SK-N-SH (cell line): ENCODE results near the gene RBBP5. TPM values are rescaled to one million over a fixed set of nuclear protein-coding genes. Genes with fewer than 3 reads are reported as not detected.

Source experiments
- CTCF ChIA-PET: fragments of 300-600, 350-600 bp; formaldehyde crosslinking; extraction: SDS; loops from one replicate; lab custom pipeline; 2021; lab: Yijun Ruan, JAX
- POLR2A ChIA-PET: fragments of 350-600 bp; sonication (Branson Sonifier 250); formaldehyde crosslinking; extraction: SDS; loops from one replicate; lab custom pipeline; 2020; ENCODE audit warnings: antibody characterized with exemption, inconsistent platforms; lab: Yijun Ruan, JAX
- DNase-seq: peaks from one replicate; pipeline ENCODE4 v3.0.0; 2012
- H2AFZ ChIP-seq: fragments of 200-600 bp; sonication (generic); 2 replicates; pipeline ENCODE4 v1.8.1; 2016; ENCODE audit warnings: antibody characterized with exemption, mild to moderate bottlenecking, low read depth
- H3F3A ChIP-seq: fragments of 200-600 bp; sonication (generic); replicated peaks from 2 replicates; pipeline ENCODE3; 2016; ENCODE audit warnings: antibody characterized with exemption, mild to moderate bottlenecking; ENCODE audit not compliant: insufficient read depth
- H3K27ac ChIP-seq, 2 experiments: fragments of 200-500 bp in 1 of 2; fragments of 200-600 bp in 1 of 2; sonication (Bioruptor generic) in 1 of 2; sonication (generic), shearing (Covaris generic) in 1 of 2; 2 replicates each; pipeline versions ENCODE4 v1.5.1 to v1.6.1; 2014 to 2016; ENCODE audit warnings: low read depth in 2 of 2, inconsistent platforms in 1 of 2, low read length in 1 of 2, mild to moderate bottlenecking in 1 of 2, mixed read lengths in 1 of 2
- H3K27me3 ChIP-seq: fragments of 200-600 bp; sonication (generic), shearing (Covaris generic); 2 replicates; pipeline ENCODE4 v1.6.1; 2016; ENCODE audit warnings: mixed run types; ENCODE audit not compliant: insufficient read depth
- H3K36me3 ChIP-seq, 2 experiments: fragments of 200-500 bp in 1 of 2; fragments of 200-600 bp in 1 of 2; sonication (Bioruptor generic) in 1 of 2; sonication (generic) in 1 of 2; replicated peaks in 1 of 2; 2 replicates each; pipeline versions ENCODE3 to v1.5.1; 2014 to 2016; ENCODE audit warnings: low read length in 1 of 2, mild to moderate bottlenecking in 1 of 2; ENCODE audit not compliant: insufficient read depth in 2 of 2, control insufficient read depth in 1 of 2
- H3K4me1 ChIP-seq, 2 experiments: fragments of 200-500 bp in 1 of 2; fragments of 200-600 bp in 1 of 2; sonication (Bioruptor generic) in 1 of 2; sonication (generic), shearing (Covaris generic) in 1 of 2; 2 replicates each; pipeline versions ENCODE4 v1.5.1 to v1.6.1; 2014 to 2016; ENCODE audit warnings: low read depth in 1 of 2, low read length in 1 of 2, mixed run types in 1 of 2; ENCODE audit not compliant: insufficient read depth in 2 of 2, control insufficient read depth in 1 of 2
- H3K4me2 ChIP-seq: fragments of 200-600 bp; sonication (generic), shearing (Covaris generic); 2 replicates; pipeline ENCODE4 v1.6.1; 2017; ENCODE audit warnings: mixed run types
- H3K4me3 ChIP-seq, 2 experiments: fragments of 200-500 bp in 1 of 2; fragments of 200-600 bp in 1 of 2; sonication (Bioruptor generic) in 1 of 2; sonication (generic), shearing (Covaris generic) in 1 of 2; 2 replicates each; pipeline versions ENCODE4 v1.5.1 to v1.8.1; 2014 to 2016; ENCODE audit warnings: low read depth in 2 of 2, inconsistent platforms in 1 of 2, low read length in 1 of 2, mild to moderate bottlenecking in 1 of 2, mixed read lengths in 1 of 2, moderate library complexity in 1 of 2
- H3K79me2 ChIP-seq: fragments of 200-600 bp; sonication (generic); 2 replicates; pipeline ENCODE4 v1.8.1; 2017; ENCODE audit warnings: mild to moderate bottlenecking; ENCODE audit not compliant: insufficient read depth
- H3K9ac ChIP-seq: fragments of 200-600 bp; sonication (generic); 2 replicates; pipeline ENCODE4 v1.6.1; 2017; ENCODE audit warnings: mixed run types
- H3K9me2 ChIP-seq: fragments of 200-600 bp; sonication (generic); 2 replicates; pipeline ENCODE4 v1.6.1; 2017; ENCODE audit warnings: mixed run types
- H3K9me3 ChIP-seq: fragments of 200-600 bp; sonication (generic); 2 replicates; pipeline ENCODE4 v1.6.1; 2017; ENCODE audit warnings: mixed run types, mild to moderate bottlenecking, moderate library complexity
- H4K20me1 ChIP-seq: fragments of 200-600 bp; sonication (generic); 2 replicates; pipeline ENCODE4 v1.6.1; 2017; ENCODE audit warnings: mild to moderate bottlenecking, mixed run types; ENCODE audit not compliant: insufficient read depth
- CHD2 ChIP-seq: fragments of 150-350 bp; IDR thresholded peaks from 2 replicates; pipeline ENCODE4 v1.6.1; 2018; ENCODE audit warnings: low read length; ENCODE audit not compliant: partially characterized antibody
- FOSL2 ChIP-seq: IDR thresholded peaks from 2 replicates; pipeline ENCODE4 v1.4.0; 2012; ENCODE audit warnings: low read depth, mild to moderate bottlenecking, moderate library complexity, borderline replicate concordance
- RAD21 ChIP-seq: IDR thresholded peaks from 2 replicates; pipeline ENCODE4 v1.6.1; 2012; ENCODE audit warnings: mild to moderate bottlenecking, low read length
- SIN3A ChIP-seq: IDR thresholded peaks from 2 replicates; pipeline ENCODE4 v1.6.1; 2012; ENCODE audit warnings: low read depth, mild to moderate bottlenecking, low read length, moderate library complexity, borderline replicate concordance
- SMC3 ChIP-seq: IDR thresholded peaks from 2 replicates; pipeline ENCODE4 v1.6.1; 2012; ENCODE audit warnings: low read depth, low read length, improper control_type of control experiment
- TAF1 ChIP-seq: IDR thresholded peaks from 2 replicates; pipeline ENCODE4 v1.6.1; 2012; ENCODE audit warnings: low read depth, mild to moderate bottlenecking, low read length, moderate library complexity, borderline replicate concordance
- TCF12 ChIP-seq: IDR thresholded peaks from 2 replicates; pipeline ENCODE4 v1.4.0; 2012
- WGBS: methylation state at CpG from one replicate; pipeline ENCODE4 v1.1.6; 2017; ENCODE audit warnings: low lambda C conversion rate; 5-methylcytosine and 5-hydroxymethylcytosine counted together
- polyA plus RNA-seq, 3 experiments: library from polyadenylated mRNA; depleted of rRNA; stranded (reverse); fragments of >200 nt; gene quantifications; 2 replicates each; pipeline ENCODE4 v1.2.3, GENCODE V29; 2012
- TF ChIP-seq, protein P1 (sequence below): IDR thresholded peaks from 2 replicates; pipeline ENCODE4 v1.4.0; 2012; ENCODE audit warnings: low read depth, borderline replicate concordance
- TF ChIP-seq, protein P2 (sequence below): fragments of 150-350 bp; IDR thresholded peaks from 2 replicates; pipeline ENCODE4 v1.6.1; 2017; ENCODE audit warnings: antibody characterized with exemption, low read length, low read depth, borderline replicate concordance
- TF ChIP-seq, protein P3 (sequence below): IDR thresholded peaks from 2 replicates; pipeline ENCODE4 v1.4.0; 2012; ENCODE audit warnings: low read depth
- TF ChIP-seq, protein P4 (sequence below): IDR thresholded peaks from 2 replicates; pipeline ENCODE4 v1.4.0; 2012; ENCODE audit warnings: low read depth, borderline replicate concordance

Gene RBBP5
- polyA plus RNA-seq, 1 of the 3 experiments (the other 2 are of a cell fraction) = 5.7 TPM

DNA sequence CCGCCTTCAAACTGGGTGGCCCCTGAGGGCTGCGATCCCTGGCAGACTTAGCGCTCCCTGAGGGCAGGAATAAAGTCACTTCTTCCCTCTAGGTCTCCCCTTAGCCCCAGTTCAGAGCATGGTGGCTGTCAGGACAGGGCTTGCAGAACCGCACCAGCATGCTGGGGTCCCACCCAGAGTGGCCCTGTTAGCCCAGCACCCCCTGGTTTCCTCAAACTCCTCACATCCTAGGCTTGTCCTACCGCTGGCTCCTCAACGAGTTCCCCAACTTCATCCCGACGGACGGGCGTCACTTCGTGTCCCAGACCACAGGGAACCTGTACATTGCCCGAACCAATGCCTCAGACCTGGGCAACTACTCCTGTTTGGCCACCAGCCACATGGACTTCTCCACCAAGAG lies 62.9 kb downstream of the RBBP5 start (continued):
- TF ChIP-seq, protein P1, sequence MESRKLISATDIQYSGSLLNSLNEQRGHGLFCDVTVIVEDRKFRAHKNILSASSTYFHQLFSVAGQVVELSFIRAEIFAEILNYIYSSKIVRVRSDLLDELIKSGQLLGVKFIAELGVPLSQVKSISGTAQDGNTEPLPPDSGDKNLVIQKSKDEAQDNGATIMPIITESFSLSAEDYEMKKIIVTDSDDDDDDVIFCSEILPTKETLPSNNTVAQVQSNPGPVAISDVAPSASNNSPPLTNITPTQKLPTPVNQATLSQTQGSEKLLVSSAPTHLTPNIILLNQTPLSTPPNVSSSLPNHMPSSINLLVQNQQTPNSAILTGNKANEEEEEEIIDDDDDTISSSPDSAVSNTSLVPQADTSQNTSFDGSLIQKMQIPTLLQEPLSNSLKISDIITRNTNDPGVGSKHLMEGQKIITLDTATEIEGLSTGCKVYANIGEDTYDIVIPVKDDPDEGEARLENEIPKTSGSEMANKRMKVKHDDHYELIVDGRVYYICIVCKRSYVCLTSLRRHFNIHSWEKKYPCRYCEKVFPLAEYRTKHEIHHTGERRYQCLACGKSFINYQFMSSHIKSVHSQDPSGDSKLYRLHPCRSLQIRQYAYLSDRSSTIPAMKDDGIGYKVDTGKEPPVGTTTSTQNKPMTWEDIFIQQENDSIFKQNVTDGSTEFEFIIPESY = no peak
- no peak for TF ChIP-seq SMC3
- TF ChIP-seq RAD21 = no peak

DNA sequence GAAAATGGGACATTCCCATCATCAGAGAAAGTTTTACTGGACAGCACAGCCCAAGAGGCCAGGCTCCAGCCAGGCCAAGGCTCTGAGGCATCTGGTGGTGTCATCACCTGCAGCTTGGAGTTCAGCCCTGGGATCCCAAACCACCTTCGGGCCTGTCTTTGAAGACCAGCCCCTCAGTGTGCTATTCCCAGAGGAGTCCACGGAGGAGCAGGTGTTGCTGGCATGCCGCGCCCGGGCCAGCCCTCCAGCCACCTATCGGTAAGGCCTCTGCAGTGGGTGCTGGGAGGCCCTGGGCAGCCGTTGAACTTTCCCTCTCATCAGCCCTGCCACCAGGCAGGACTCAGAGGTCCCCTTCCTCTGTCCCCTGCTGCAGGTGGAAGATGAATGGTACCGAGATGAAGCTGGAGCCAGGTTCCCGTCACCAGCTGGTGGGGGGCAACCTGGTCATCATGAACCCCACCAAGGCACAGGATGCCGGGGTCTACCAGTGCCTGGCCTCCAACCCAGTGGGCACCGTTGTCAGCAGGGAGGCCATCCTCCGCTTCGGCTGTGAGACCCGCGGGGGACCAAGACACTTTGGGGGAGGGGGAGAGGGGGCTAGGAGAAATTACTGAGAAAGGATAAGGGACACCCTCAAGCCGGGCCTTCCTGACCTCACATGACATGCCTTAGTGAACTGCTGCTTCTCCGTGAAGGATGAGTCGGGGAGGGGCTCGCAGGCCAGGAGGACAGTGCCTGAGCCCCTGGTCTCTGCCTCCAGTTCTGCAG lies 63.8 kb downstream of the RBBP5 start:
- TF ChIP-seq FOSL2 (no peak), TAF1 (no peak), CHD2 (no peak), TCF12 (no peak), SIN3A (no peak)
- TF ChIP-seq, protein P2, sequence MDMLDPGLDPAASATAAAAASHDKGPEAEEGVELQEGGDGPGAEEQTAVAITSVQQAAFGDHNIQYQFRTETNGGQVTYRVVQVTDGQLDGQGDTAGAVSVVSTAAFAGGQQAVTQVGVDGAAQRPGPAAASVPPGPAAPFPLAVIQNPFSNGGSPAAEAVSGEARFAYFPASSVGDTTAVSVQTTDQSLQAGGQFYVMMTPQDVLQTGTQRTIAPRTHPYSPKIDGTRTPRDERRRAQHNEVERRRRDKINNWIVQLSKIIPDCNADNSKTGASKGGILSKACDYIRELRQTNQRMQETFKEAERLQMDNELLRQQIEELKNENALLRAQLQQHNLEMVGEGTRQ = no peak
- TF ChIP-seq, protein P3, sequence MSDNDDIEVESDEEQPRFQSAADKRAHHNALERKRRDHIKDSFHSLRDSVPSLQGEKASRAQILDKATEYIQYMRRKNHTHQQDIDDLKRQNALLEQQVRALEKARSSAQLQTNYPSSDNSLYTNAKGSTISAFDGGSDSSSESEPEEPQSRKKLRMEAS = no peak
- TF ChIP-seq, protein P4, sequence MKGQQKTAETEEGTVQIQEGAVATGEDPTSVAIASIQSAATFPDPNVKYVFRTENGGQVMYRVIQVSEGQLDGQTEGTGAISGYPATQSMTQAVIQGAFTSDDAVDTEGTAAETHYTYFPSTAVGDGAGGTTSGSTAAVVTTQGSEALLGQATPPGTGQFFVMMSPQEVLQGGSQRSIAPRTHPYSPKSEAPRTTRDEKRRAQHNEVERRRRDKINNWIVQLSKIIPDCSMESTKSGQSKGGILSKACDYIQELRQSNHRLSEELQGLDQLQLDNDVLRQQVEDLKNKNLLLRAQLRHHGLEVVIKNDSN = no peak
- Histone ChIP-seq H3K4me3 (no peak overlapping the region), H2AFZ (no peak overlapping the region), H3K4me1 (peaks cover 0 to 5% of the 10 kb centered on the region in 2 experiments; a peak in 1 of 4 replicates), H3K36me3 (no peaks in the 10 kb centered on the region), H3K79me2 (no peaks in the 10 kb centered on the region), H3K4me2 (no peak overlapping the region), H3K27me3 (no peaks in the 10 kb centered on the region), H3K9me2 (no peaks in the 10 kb centered on the region), H3K9me3 (no peaks in the 10 kb centered on the region), H4K20me1 (no peaks in the 10 kb centered on the region), H3K9ac (no peak overlapping the region), H3F3A (no peaks in the 10 kb centered on the region), H3K27ac (no peak overlapping the region)
- ChIA-PET CTCF (interaction anchor here (1.3 to 18.8 kb wide), 3 partner anchors 19 to 82 kb away, joined by 3 to 756 read pairs (median 4); no protein-coding TSS in a partner anchor), POLR2A (no interaction called here)
- WGBS = 81% methylated on average over 17 of the region's 19 CpGs
- DNase-seq = no peak
